Omental fat pad (tissue), 4 donors: ENCODE measurements around the gene ARHGEF17. TPM values are rescaled to one million over a fixed set of nuclear protein-coding genes. Genes with fewer than 3 reads are reported as not detected.

Source experiments
- ATAC-seq: fragments of 150-250 bp; one replicate; pipeline ENCODE4 v1.9.1; 2016; ENCODE audit warnings: mild to moderate bottlenecking, moderate library complexity; ENCODE audit not compliant: low FRiP score
- DNase-seq: peaks from one replicate; pipeline ENCODE4 v3.0.0-alpha.2; 2019; ENCODE audit warnings: low spot score
- total RNA-seq, 4 donors: library from RNA; depleted of rRNA; stranded (reverse); fragments of >200 nt; gene quantifications; one replicate each; pipeline ENCODE4 v1.1.0, GENCODE V29; 2016
- TF ChIP-seq, protein P1 (sequence below), 3 donors: fragments of 450-650 bp; IDR thresholded peaks; one replicate each; pipeline ENCODE4 v1.5.1; 2016 to 2017; ENCODE audit warnings: antibody characterized with exemption in 3 of 3, mild to moderate bottlenecking in 3 of 3, moderate library complexity in 2 of 3

ARHGEF17 gene
- total RNA-seq, 4 donors from 2014 or later = 27.3 to 80.7 (median 31.9) TPM

DNA sequence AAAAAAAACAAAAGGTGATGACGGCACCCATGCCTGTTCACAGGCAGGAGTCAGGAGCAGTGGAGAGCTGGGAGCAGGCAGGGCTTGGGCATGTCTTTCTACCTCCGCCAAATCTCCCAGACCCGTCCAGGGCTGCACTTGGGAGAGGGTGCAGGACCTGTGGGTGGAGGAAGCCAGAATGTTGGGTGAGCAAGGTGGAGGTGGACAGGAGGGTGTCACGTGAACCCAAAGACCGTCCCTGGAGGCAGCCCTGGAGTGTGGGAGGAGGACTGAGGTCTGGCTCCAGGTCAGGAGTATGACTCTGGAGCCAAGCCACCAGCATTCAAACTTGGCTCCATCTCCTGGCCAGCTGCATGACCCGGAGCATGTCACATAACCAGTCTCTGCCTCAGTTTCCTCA, 41.6 kb downstream of the ARHGEF17 start:
- TF ChIP-seq, protein P1, sequence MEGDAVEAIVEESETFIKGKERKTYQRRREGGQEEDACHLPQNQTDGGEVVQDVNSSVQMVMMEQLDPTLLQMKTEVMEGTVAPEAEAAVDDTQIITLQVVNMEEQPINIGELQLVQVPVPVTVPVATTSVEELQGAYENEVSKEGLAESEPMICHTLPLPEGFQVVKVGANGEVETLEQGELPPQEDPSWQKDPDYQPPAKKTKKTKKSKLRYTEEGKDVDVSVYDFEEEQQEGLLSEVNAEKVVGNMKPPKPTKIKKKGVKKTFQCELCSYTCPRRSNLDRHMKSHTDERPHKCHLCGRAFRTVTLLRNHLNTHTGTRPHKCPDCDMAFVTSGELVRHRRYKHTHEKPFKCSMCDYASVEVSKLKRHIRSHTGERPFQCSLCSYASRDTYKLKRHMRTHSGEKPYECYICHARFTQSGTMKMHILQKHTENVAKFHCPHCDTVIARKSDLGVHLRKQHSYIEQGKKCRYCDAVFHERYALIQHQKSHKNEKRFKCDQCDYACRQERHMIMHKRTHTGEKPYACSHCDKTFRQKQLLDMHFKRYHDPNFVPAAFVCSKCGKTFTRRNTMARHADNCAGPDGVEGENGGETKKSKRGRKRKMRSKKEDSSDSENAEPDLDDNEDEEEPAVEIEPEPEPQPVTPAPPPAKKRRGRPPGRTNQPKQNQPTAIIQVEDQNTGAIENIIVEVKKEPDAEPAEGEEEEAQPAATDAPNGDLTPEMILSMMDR (IDR thresholded peaks at IDR 0.05) = no peak
- ATAC-seq = no peak
- DNase-seq = no peak

GRCh38 chr11:73350908-73351636, 43.0 kb downstream of the ARHGEF17 start:
- ATAC-seq (peak; percentile 67), DNase-seq (no peak)
- TF ChIP-seq, protein P1 (IDR thresholded peaks at IDR 0.05) = peak in 2 of 3 donors; percentile 66 to 73

DNA sequence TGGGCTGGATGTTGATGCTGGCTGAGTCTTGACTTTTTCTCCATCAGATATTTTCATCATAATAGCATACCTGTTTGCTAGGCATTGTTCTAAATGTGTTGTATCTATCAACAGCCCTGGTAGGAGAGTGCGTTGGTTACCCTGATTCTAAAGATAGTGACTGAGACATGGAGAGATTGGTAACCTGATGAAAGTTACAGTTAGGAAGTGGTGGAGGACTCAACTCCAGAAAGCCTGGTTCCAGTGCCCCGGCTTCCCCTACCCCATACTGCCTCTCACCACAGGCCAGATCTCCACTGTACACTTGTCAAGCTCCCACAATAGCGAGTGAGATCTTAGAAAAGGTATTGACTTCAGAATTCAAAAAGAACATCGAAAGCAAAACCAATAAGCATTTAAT, 45.3 kb downstream of the ARHGEF17 start:
- ATAC-seq (no peak), DNase-seq (no peak)
- TF ChIP-seq, protein P1 (IDR thresholded peaks at IDR 0.05) = no peak

DNA sequence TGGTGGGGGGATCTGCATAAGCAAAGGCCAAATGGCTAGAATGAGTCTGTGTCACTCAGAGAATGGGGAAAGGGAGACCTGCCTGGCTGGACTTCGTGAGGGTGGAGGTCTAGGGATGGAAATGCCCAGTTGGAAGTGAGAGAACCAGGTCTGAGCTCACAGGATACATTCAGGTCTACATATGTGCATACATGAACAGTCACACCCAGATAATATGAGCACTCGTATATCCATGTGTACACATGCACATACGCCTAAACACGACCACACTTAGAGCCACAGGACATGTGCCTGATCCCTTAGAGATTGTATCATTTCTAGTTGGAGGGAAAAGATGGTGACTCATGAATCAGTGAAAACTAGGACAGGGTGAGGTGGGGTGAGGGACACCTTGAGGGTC, 47.0 kb downstream of the ARHGEF17 start:
- DNase-seq (no peak), ATAC-seq (no peak)
- TF ChIP-seq, protein P1 (IDR thresholded peaks at IDR 0.05) = no peak

GRCh38 chr11:73356979-73357860, 49.1 kb downstream of the ARHGEF17 start:
- TF ChIP-seq, protein P1 (IDR thresholded peaks at IDR 0.05) = no peak
- no peak for DNase-seq
- no peak for ATAC-seq

GRCh38 chr11:73358071-73358470, 50.0 kb downstream of the ARHGEF17 start:
- DNase-seq = no peak
- TF ChIP-seq, protein P1 (IDR thresholded peaks at IDR 0.05) = no peak
- ATAC-seq = no peak
